ENCODE results near the gene KCNIP2.

DNA sequence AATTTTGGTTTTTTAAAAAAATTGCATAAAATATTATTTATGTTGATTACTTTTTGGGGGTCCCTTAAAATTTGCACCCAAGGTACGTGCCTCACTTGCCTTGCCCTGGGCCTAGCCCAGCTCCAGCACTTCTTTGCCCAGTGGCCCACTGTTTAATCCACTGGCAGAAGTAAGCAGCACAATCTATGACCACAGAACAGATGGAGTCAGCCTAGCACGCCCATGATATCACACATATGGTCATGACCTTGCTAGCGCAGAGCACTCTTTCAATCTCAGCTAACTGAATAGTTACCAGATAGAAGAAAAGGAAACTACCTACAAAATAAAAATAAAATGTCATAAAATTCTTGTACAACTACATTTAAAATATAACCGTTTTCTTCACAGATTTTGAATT lies 31.0 kb downstream of the KCNIP2 start:
- TF ChIP-seq, protein P1, sequence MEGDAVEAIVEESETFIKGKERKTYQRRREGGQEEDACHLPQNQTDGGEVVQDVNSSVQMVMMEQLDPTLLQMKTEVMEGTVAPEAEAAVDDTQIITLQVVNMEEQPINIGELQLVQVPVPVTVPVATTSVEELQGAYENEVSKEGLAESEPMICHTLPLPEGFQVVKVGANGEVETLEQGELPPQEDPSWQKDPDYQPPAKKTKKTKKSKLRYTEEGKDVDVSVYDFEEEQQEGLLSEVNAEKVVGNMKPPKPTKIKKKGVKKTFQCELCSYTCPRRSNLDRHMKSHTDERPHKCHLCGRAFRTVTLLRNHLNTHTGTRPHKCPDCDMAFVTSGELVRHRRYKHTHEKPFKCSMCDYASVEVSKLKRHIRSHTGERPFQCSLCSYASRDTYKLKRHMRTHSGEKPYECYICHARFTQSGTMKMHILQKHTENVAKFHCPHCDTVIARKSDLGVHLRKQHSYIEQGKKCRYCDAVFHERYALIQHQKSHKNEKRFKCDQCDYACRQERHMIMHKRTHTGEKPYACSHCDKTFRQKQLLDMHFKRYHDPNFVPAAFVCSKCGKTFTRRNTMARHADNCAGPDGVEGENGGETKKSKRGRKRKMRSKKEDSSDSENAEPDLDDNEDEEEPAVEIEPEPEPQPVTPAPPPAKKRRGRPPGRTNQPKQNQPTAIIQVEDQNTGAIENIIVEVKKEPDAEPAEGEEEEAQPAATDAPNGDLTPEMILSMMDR (conservative IDR thresholded peaks at IDR 0.05; ENCODE audit: low read depth, low read length): no peak
- TF ChIP-seq POLR2A (IDR thresholded peaks at IDR 0.05; ENCODE audit: low read depth, low read length): no peak
- TF ChIP-seq RCOR1 (IDR thresholded peaks at IDR 0.05; ENCODE audit: insufficient replicate concordance, low read length): no peak
- TF ChIP-seq SMC3 (IDR thresholded peaks at IDR 0.05; ENCODE audit: low read depth, low read length): no peak
- TF ChIP-seq RAD21 (IDR thresholded peaks at IDR 0.05; ENCODE audit: low read length): no peak
- TF ChIP-seq, protein P2, sequence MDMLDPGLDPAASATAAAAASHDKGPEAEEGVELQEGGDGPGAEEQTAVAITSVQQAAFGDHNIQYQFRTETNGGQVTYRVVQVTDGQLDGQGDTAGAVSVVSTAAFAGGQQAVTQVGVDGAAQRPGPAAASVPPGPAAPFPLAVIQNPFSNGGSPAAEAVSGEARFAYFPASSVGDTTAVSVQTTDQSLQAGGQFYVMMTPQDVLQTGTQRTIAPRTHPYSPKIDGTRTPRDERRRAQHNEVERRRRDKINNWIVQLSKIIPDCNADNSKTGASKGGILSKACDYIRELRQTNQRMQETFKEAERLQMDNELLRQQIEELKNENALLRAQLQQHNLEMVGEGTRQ (IDR thresholded peaks at IDR 0.05; ENCODE audit: low read depth, low read length): no peak
- no peak for TF ChIP-seq MXI1 (IDR thresholded peaks at IDR 0.05; ENCODE audit: borderline replicate concordance, low read depth, low read length)
- TF ChIP-seq CEBPB (IDR thresholded peaks at IDR 0.05; ENCODE audit: low read depth, low read length): no peak
- TF ChIP-seq CHD1 (IDR thresholded peaks at IDR 0.05; ENCODE audit: low read depth, low read length): no peak
- no peak for TF ChIP-seq RFX5 (IDR thresholded peaks at IDR 0.05; ENCODE audit: low read depth, low read length)
- no peak for TF ChIP-seq MAFK (IDR thresholded peaks at IDR 0.05; ENCODE audit: low read depth, low read length)
- no peak for TF ChIP-seq BHLHE40 (IDR thresholded peaks at IDR 0.05; ENCODE audit: low read depth, low read length)
- TF ChIP-seq, protein P3, sequence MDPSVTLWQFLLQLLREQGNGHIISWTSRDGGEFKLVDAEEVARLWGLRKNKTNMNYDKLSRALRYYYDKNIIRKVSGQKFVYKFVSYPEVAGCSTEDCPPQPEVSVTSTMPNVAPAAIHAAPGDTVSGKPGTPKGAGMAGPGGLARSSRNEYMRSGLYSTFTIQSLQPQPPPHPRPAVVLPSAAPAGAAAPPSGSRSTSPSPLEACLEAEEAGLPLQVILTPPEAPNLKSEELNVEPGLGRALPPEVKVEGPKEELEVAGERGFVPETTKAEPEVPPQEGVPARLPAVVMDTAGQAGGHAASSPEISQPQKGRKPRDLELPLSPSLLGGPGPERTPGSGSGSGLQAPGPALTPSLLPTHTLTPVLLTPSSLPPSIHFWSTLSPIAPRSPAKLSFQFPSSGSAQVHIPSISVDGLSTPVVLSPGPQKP (IDR thresholded peaks at IDR 0.05; ENCODE audit: borderline replicate concordance, low read depth, low read length): no peak

Data from IMR-90 (cell line).